HepG2 (cell line): ENCODE results near the gene HRH3. TPM values are rescaled to one million over a fixed set of nuclear protein-coding genes. Genes with fewer than 3 reads are reported as not detected.

Experiments used
- ELF1 ChIP-seq: sonication (generic); formaldehyde crosslinking; IDR thresholded peaks from 2 replicates; pipeline ENCODE4 v1.4.0; 2020; ENCODE audit warnings: missing genetic modification reagents
- GABPB1 ChIP-seq: IDR thresholded peaks from 2 replicates; pipeline ENCODE4 v1.6.1; 2016; ENCODE audit warnings: mild to moderate bottlenecking, missing genetic modification reagents, moderate library complexity, missing compliant biosample characterization
- ZNF687 ChIP-seq: sonication (generic); formaldehyde crosslinking; IDR thresholded peaks from 2 replicates; pipeline ENCODE4 v1.5.1; 2020; ENCODE audit warnings: mild to moderate bottlenecking, missing genetic modification reagents, moderate library complexity
- polyA plus RNA-seq, 8 experiments: library from polyadenylated mRNA; depleted of rRNA in 3 of 8; stranded (reverse) in 7 of 8; unstranded in 1 of 8; fragments of >200 nt; fragmentation: Illumina TruSeq in 4 of 8; extraction: Trizol in 4 of 8; gene quantifications; 2 replicates each; pipeline versions ENCODE4 v1.2.1 to v1.2.3, GENCODE V29; 2011 to 2016; ENCODE audit warnings: low read depth in 4 of 8, missing spikeins in 1 of 8, mixed read lengths in 1 of 8; ENCODE audit not compliant: insufficient read depth in 1 of 8
- total RNA-seq, 5 experiments: library from RNA; depleted of rRNA; stranded (reverse); fragments of >200 nt; fragmentation: Illumina TruSeq; extraction: Trizol; gene quantifications; 2 replicates each; pipeline ENCODE4 v1.2.3, GENCODE V29; 2016; ENCODE audit warnings: low read depth in 1 of 5
- TF ChIP-seq, protein P1 (sequence below): sonication (generic); formaldehyde crosslinking; IDR thresholded peaks from 2 replicates; pipeline ENCODE4 v1.4.0; 2020; ENCODE audit warnings: mild to moderate bottlenecking, missing genetic modification reagents, borderline replicate concordance

The HRH3 gene
- total and polyA plus RNA-seq, 2 of the 13 experiments (the other 11 are each of a cell fraction or from before 2014, with no cell fraction given) = 0.18 TPM; not detected in 1

DNA sequence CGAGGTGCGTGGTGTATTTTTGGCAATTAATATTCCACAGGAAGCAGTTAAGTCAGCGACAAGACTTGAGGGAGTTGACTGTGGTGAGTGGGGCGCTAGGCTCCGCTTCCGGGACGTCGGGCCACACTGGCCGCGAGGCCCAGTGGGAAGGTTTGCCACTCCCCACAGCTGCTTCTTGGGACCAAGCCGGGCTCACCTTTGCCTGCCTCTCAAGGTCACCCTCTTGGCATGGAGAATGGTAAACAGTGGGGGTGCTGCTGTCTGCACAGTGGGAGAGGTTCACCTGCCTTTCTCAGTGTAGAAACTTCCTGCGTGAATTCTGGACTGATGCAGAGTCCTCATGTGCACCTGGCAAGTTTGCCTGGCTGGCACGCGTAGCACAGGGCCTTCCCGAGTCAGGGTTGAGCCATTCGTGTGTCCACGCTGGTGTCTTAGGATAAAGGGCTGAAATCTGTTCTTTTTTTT lies 24.6 kb upstream of the HRH3 start (continued):
- TF ChIP-seq, protein P1, sequence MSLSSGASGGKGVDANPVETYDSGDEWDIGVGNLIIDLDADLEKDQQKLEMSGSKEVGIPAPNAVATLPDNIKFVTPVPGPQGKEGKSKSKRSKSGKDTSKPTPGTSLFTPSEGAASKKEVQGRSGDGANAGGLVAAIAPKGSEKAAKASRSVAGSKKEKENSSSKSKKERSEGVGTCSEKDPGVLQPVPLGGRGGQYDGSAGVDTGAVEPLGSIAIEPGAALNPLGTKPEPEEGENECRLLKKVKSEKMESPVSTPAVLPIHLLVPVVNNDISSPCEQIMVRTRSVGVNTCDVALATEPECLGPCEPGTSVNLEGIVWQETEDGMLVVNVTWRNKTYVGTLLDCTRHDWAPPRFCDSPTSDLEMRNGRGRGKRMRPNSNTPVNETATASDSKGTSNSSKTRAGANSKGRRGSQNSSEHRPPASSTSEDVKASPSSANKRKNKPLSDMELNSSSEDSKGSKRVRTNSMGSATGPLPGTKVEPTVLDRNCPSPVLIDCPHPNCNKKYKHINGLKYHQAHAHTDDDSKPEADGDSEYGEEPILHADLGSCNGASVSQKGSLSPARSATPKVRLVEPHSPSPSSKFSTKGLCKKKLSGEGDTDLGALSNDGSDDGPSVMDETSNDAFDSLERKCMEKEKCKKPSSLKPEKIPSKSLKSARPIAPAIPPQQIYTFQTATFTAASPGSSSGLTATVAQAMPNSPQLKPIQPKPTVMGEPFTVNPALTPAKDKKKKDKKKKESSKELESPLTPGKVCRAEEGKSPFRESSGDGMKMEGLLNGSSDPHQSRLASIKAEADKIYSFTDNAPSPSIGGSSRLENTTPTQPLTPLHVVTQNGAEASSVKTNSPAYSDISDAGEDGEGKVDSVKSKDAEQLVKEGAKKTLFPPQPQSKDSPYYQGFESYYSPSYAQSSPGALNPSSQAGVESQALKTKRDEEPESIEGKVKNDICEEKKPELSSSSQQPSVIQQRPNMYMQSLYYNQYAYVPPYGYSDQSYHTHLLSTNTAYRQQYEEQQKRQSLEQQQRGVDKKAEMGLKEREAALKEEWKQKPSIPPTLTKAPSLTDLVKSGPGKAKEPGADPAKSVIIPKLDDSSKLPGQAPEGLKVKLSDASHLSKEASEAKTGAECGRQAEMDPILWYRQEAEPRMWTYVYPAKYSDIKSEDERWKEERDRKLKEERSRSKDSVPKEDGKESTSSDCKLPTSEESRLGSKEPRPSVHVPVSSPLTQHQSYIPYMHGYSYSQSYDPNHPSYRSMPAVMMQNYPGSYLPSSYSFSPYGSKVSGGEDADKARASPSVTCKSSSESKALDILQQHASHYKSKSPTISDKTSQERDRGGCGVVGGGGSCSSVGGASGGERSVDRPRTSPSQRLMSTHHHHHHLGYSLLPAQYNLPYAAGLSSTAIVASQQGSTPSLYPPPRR (CRISPR knock-in tag) = no peak
- peak; percentile 77 for TF ChIP-seq ZNF687 (CRISPR knock-in tag)
- TF ChIP-seq ELF1 (CRISPR knock-in tag) = no peak
- TF ChIP-seq GABPB1 (CRISPR knock-in tag) = peak; percentile 34; the same call in 1 of the 2 replicates
